RPMI8226 (cell line): ENCODE data around the gene KIF1A.

ENCODE experiments used
- DNase-seq: peaks from one replicate; pipeline ENCODE4 v3.0.0-alpha.2; 2015

KIF1A gene

GRCh38 chr2:240819858-240820606, at the start of gene KIF1A:
Gene KIF1A (minus strand): TSS chr2:240820219. CDS start chr2:240797752, 22,467 bp downstream.
- no peak for DNase-seq

GRCh38 chr2:240869109-240869955, 49.3 kb upstream of the KIF1A start:
- DNase-seq: no peak

- DNase-seq: no peak
Measured at GRCh38 chr2:240868286-240869108, 48.5 kb upstream of the KIF1A start, which contains the start of gene AGXT. Gene AGXT (plus strand): TSS chr2:240868824. CDS start chr2:240868866, 42 bp downstream.

- DNase-seq: no peak
Measured at GRCh38 chr2:240865391-240865790, 45.4 kb upstream of the KIF1A start.

GRCh38 chr2:240864475-240864874, 44.5 kb upstream of the KIF1A start:
- DNase-seq: no peak

- DNase-seq: no peak
Measured at GRCh38 chr2:240861547-240861946, 41.5 kb upstream of the KIF1A start.

- DNase-seq: no peak
Measured at GRCh38 chr2:240858871-240859270, 38.9 kb upstream of the KIF1A start.

GRCh38 chr2:240858321-240858720, 38.3 kb upstream of the KIF1A start:
- no peak for DNase-seq

GRCh38 chr2:240857039-240858008, 37.3 kb upstream of the KIF1A start:
- DNase-seq: no peak

GRCh38 chr2:240856151-240856980, 36.3 kb upstream of the KIF1A start:
- DNase-seq: peak; percentile 61

- DNase-seq: no peak
Measured at GRCh38 chr2:240855670-240856069, 35.7 kb upstream of the KIF1A start.

GRCh38 chr2:240852671-240853314, 32.8 kb upstream of the KIF1A start:
- peak; percentile 51 for DNase-seq

- DNase-seq: peak; percentile 70
Measured at GRCh38 chr2:240851078-240851991, 31.3 kb upstream of the KIF1A start.

- DNase-seq: no peak
Measured at GRCh38 chr2:240850756-240851077, 30.7 kb upstream of the KIF1A start.

GRCh38 chr2:240850026-240850425, 30.0 kb upstream of the KIF1A start:
- no peak for DNase-seq

- DNase-seq: no peak
Measured at GRCh38 chr2:240848900-240849680, 29.1 kb upstream of the KIF1A start.

GRCh38 chr2:240847817-240848216, 27.8 kb upstream of the KIF1A start:
- no peak for DNase-seq

GRCh38 chr2:240846873-240847595, 27.0 kb upstream of the KIF1A start:
- DNase-seq: no peak
